ENCODE measurements around the gene L1CAM. TPM values are rescaled to one million over a fixed set of nuclear protein-coding genes. Genes with fewer than 3 reads are reported as not detected.

Gene L1CAM
- total and polyA plus RNA-seq, 4 donors: 0.28 to 0.59 (median 0.39) TPM; not detected in 1

- DNase-seq (ENCODE audit: low spot score): no peak
- H3K27ac ChIP-seq (ENCODE audit: low read depth in 1 of 2, low read length in 2 of 2): no peak overlapping the region
- H3K27me3 ChIP-seq (ENCODE audit: control insufficient read depth in 4 of 4, insufficient read depth in 4 of 4, low read length in 3 of 4): peaks cover 0 to 5% (median 0%) of the 10 kb centered on the region in 4 donors
- WGBS: 58% methylated on average over 3 of the region's 3 CpGs
- H3K4me1 ChIP-seq (ENCODE audit: control insufficient read depth in 4 of 4, insufficient read depth in 4 of 4, low read length in 3 of 4): no peaks in the 10 kb centered on the region
- no peak overlapping the region for H3K4me3 ChIP-seq (ENCODE audit: low read depth in 1 of 3, low read length in 3 of 3)
- H3K36me3 ChIP-seq (ENCODE audit: control insufficient read depth in 4 of 4, insufficient read depth in 3 of 4, low read depth in 1 of 4, low read length in 3 of 4): no peaks in the 10 kb centered on the region
- TF ChIP-seq ATF3 (IDR thresholded peaks at IDR 0.05) (no peak), MAX (IDR thresholded peaks at IDR 0.05) (no peak), NR2F2 (IDR thresholded peaks at IDR 0.05) (no peak)
- no peak overlapping the region for H3K9ac ChIP-seq (ENCODE audit: low read depth in 1 of 2, low read length in 2 of 2)
- no peaks in the 10 kb centered on the region for H3K9me3 ChIP-seq (ENCODE audit: control insufficient read depth in 4 of 4, low read length in 3 of 4)
Measured at GRCh38 chrX:153876112-153876491, 9.9 kb downstream of the L1CAM start.

- no peaks in the 10 kb centered on the region for H3K4me1 ChIP-seq (ENCODE audit: control insufficient read depth in 4 of 4, insufficient read depth in 4 of 4, low read length in 3 of 4)
- H3K9ac ChIP-seq (ENCODE audit: low read depth in 1 of 2, low read length in 2 of 2): no peak overlapping the region
- DNase-seq (ENCODE audit: low spot score): peak; percentile 71
- no peak overlapping the region for H3K4me3 ChIP-seq (ENCODE audit: low read depth in 1 of 3, low read length in 3 of 3)
- TF ChIP-seq REST (IDR thresholded peaks at IDR 0.05) (peak; percentile 100), RXRA (IDR thresholded peaks at IDR 0.05) (no peak)
- 5% methylated on average over 42 of the region's 42 CpGs for WGBS
- no peak overlapping the region for H3K27ac ChIP-seq (ENCODE audit: low read depth in 1 of 2, low read length in 2 of 2)
- no peaks in the 10 kb centered on the region for H3K36me3 ChIP-seq (ENCODE audit: control insufficient read depth in 4 of 4, insufficient read depth in 3 of 4, low read depth in 1 of 4, low read length in 3 of 4)
- peaks cover 0 to 4% (median 0%) of the 10 kb centered on the region in 4 donors for H3K27me3 ChIP-seq (ENCODE audit: control insufficient read depth in 4 of 4, insufficient read depth in 4 of 4, low read length in 3 of 4)
- no peaks in the 10 kb centered on the region for H3K9me3 ChIP-seq (ENCODE audit: control insufficient read depth in 4 of 4, low read length in 3 of 4)
Measured at GRCh38 chrX:153875391-153876111, 10.4 kb downstream of the L1CAM start.

GRCh38 chrX:153874366-153875125 lies 11.4 kb downstream of the L1CAM start:
- no peak overlapping the region for H3K4me3 ChIP-seq (ENCODE audit: low read depth in 1 of 3, low read length in 3 of 3)
- no peaks in the 10 kb centered on the region for H3K4me1 ChIP-seq (ENCODE audit: control insufficient read depth in 4 of 4, insufficient read depth in 4 of 4, low read length in 3 of 4)
- no peaks in the 10 kb centered on the region for H3K36me3 ChIP-seq (ENCODE audit: control insufficient read depth in 4 of 4, insufficient read depth in 3 of 4, low read depth in 1 of 4, low read length in 3 of 4)
- no peaks in the 10 kb centered on the region for H3K9me3 ChIP-seq (ENCODE audit: control insufficient read depth in 4 of 4, low read length in 3 of 4)
- H3K27me3 ChIP-seq (ENCODE audit: control insufficient read depth in 4 of 4, insufficient read depth in 4 of 4, low read length in 3 of 4): peaks cover 0 to 4% (median 0%) of the 10 kb centered on the region in 4 donors
- no peak overlapping the region for H3K9ac ChIP-seq (ENCODE audit: low read depth in 1 of 2, low read length in 2 of 2)
- TF ChIP-seq HNF4G (IDR thresholded peaks at IDR 0.05) (no peak), EGR1 (IDR thresholded peaks at IDR 0.05; ENCODE audit: low read depth in 2 of 2) (no peak), NR2F2 (IDR thresholded peaks at IDR 0.05) (no peak)
- WGBS: 77% methylated on average over 13 of the region's 13 CpGs
- no peak for DNase-seq (ENCODE audit: low spot score)
- H3K27ac ChIP-seq (ENCODE audit: low read depth in 1 of 2, low read length in 2 of 2): no peak overlapping the region
